Neural progenitor cell (in vitro differentiated cells): Measurements from ENCODE around the gene CTXN2. TPM values are rescaled to one million over a fixed set of nuclear protein-coding genes. Genes with fewer than 3 reads are reported as not detected.
A peak's percentile ranks its signal among the peaks of the same experiment; 100 is the strongest.

Experiments
- DNase-seq: peaks from one replicate; pipeline ENCODE4 v3.0.0-alpha.2; 2016; ENCODE audit warnings: low spot score
- H2AFZ ChIP-seq: fragments of 200-600 bp; sonication (generic); replicated peaks from 2 replicates; pipeline ENCODE4 v1.6.1; 2016; ENCODE audit warnings: antibody characterized with exemption
- H3F3A ChIP-seq: fragments of 200-600 bp; sonication (generic); 2 replicates; pipeline ENCODE4 v1.6.1; 2016; ENCODE audit warnings: antibody characterized with exemption, low read depth
- H3K27ac ChIP-seq: fragments of 200-600 bp; sonication (generic); 2 replicates; pipeline ENCODE4 v1.5.1; 2016; ENCODE audit warnings: mild to moderate bottlenecking
- H3K27me3 ChIP-seq: fragments of 200-600 bp; sonication (generic); 2 replicates; pipeline ENCODE4 v1.6.1; 2016; ENCODE audit warnings: mild to moderate bottlenecking, moderate library complexity
- H3K36me3 ChIP-seq: fragments of 200-600 bp; sonication (generic); 2 replicates; pipeline ENCODE4 v1.5.1; 2016
- H3K4me1 ChIP-seq: fragments of 200-600 bp; sonication (generic); 2 replicates; pipeline ENCODE4 v1.6.1; 2016; ENCODE audit warnings: mixed run types
- H3K4me2 ChIP-seq: fragments of 200-600 bp; sonication (generic); 2 replicates; pipeline ENCODE4 v1.6.1; 2016
- H3K4me3 ChIP-seq: fragments of 200-600 bp; sonication (generic); 2 replicates; pipeline ENCODE4 v1.5.1; 2016
- H3K79me2 ChIP-seq: fragments of 200-600 bp; sonication (generic); 2 replicates; pipeline ENCODE4 v1.6.1; 2016; ENCODE audit warnings: low read depth
- H3K9ac ChIP-seq: fragments of 200-600 bp; sonication (generic); 2 replicates; pipeline ENCODE4 v1.6.1; 2016
- H3K9me3 ChIP-seq: fragments of 200-600 bp; sonication (generic); 2 replicates; pipeline ENCODE4 v1.5.1; 2016; ENCODE audit warnings: low read depth
- H4K20me1 ChIP-seq: fragments of 200-600 bp; sonication (generic); 2 replicates; pipeline ENCODE4 v1.6.1; 2016; ENCODE audit warnings: low read depth
- H3K27ac Mint-ChIP-seq: 3 replicates; pipeline ENCODE4 v1.8.0; 2021; ENCODE audit warnings: mixed read lengths
- H3K27me3 Mint-ChIP-seq: 2 replicates; pipeline ENCODE4 v1.8.0; 2022; ENCODE audit warnings: low read depth, mild to moderate bottlenecking, inconsistent platforms, moderate library complexity, mixed read lengths; ENCODE audit not compliant: insufficient read depth
- H3K36me3 Mint-ChIP-seq: 3 replicates; pipeline ENCODE4 v1.8.0; 2021; ENCODE audit warnings: mixed read lengths
- H3K4me1 Mint-ChIP-seq: 3 replicates; pipeline ENCODE4 v1.8.0; 2021; ENCODE audit warnings: mixed read lengths
- H3K4me3 Mint-ChIP-seq: 3 replicates; pipeline ENCODE4 v1.8.0; 2021; ENCODE audit warnings: mild to moderate bottlenecking, moderate library complexity, mixed read lengths
- H3K9me3 Mint-ChIP-seq: 3 replicates; pipeline ENCODE4 v1.8.0; 2020; ENCODE audit warnings: mixed read lengths
- CTCF ChIP-seq: fragments of 200-600 bp; sonication (generic); IDR thresholded peaks from 2 replicates; pipeline ENCODE4 v1.5.1; 2017; ENCODE audit warnings: antibody characterized with exemption, mild to moderate bottlenecking
- EZH2 ChIP-seq: fragments of 200-600 bp; sonication (generic); IDR thresholded peaks from 2 replicates; pipeline ENCODE4 v1.6.1; 2017; ENCODE audit warnings: antibody characterized with exemption, mild to moderate bottlenecking, moderate library complexity
- EZH2phosphoT487 ChIP-seq: fragments of 200-600 bp; sonication (generic); IDR thresholded peaks from 2 replicates; pipeline ENCODE4 v1.6.1; 2017; ENCODE audit warnings: antibody characterized with exemption
- total RNA-seq: library from RNA; depleted of rRNA; stranded (reverse); fragments of >200 nt; gene quantifications from 2 replicates; pipeline ENCODE4 v1.2.3, GENCODE V29; 2015; ENCODE audit warnings: low replicate concordance

CTXN2 gene
- 0.03 and 0.60 TPM in 2 replicates for total RNA-seq

GRCh38 chr15:48191574-48192225 is at the start of gene CTXN2:
CTXN2 (plus strand) TSS chr15:48191665; CDS start chr15:48201301, 9,636 bp downstream.
- H3K27ac Mint-ChIP-seq: no peak within 1 kb of the TSS
- H3K27ac ChIP-seq: no peak within 1 kb of the TSS
- H2AFZ ChIP-seq: peak within 1 kb of the TSS; percentile 44
- H3K27me3 Mint-ChIP-seq: peaks cover 4% of the 10 kb centered on the region
- H3K27me3 ChIP-seq: peaks cover 39% of the 10 kb centered on the region
- peak; percentile 60 for DNase-seq
- no peaks in the 10 kb centered on the region for H3K36me3 Mint-ChIP-seq
- no peaks in the 10 kb centered on the region for H3K9me3 ChIP-seq
- H3K4me3 ChIP-seq: peak within 1 kb of the TSS; percentile 47
- H3K4me1 ChIP-seq: peaks cover 6% of the 10 kb centered on the region
- H4K20me1 ChIP-seq: peaks cover 6% of the 10 kb centered on the region
- H3K4me1 Mint-ChIP-seq: peaks cover 14% of the 10 kb centered on the region
- no peak within 1 kb of the TSS for H3K9ac ChIP-seq
- H3K79me2 ChIP-seq: no peaks in the 10 kb centered on the region
- H3K9me3 Mint-ChIP-seq: no peaks in the 10 kb centered on the region
- peak within 1 kb of the TSS; percentile 80 for H3K4me3 Mint-ChIP-seq
- H3K4me2 ChIP-seq: peak within 1 kb of the TSS; percentile 81
- H3K36me3 ChIP-seq: no peaks in the 10 kb centered on the region
- TF ChIP-seq EZH2phosphoT487: no peak
- TF ChIP-seq CTCF: no peak
- no peak for TF ChIP-seq EZH2
- no peaks in the 10 kb centered on the region for H3F3A ChIP-seq

- peaks cover 4% of the 10 kb centered on the region for H4K20me1 ChIP-seq
- H3K36me3 ChIP-seq: peaks cover 19% of the 10 kb centered on the region
- no peak for DNase-seq
- peaks cover 22% of the 10 kb centered on the region for H3K4me1 ChIP-seq
- peaks cover 31% of the 10 kb centered on the region for H3K4me1 Mint-ChIP-seq
- no peak overlapping the region for H3K4me3 ChIP-seq
- H3K27me3 ChIP-seq: no peaks in the 10 kb centered on the region
- H3K9me3 ChIP-seq: no peaks in the 10 kb centered on the region
- H2AFZ ChIP-seq: no peak overlapping the region
- TF ChIP-seq EZH2phosphoT487 (no peak), CTCF (no peak), EZH2 (no peak)
- H3K4me2 ChIP-seq: peak overlapping the region; percentile 31
- no peaks in the 10 kb centered on the region for H3K27me3 Mint-ChIP-seq
- peaks cover 13% of the 10 kb centered on the region for H3F3A ChIP-seq
- no peak overlapping the region for H3K27ac Mint-ChIP-seq
- H3K9ac ChIP-seq: no peak overlapping the region
- H3K79me2 ChIP-seq: no peaks in the 10 kb centered on the region
- no peaks in the 10 kb centered on the region for H3K9me3 Mint-ChIP-seq
- no peak overlapping the region for H3K27ac ChIP-seq
- H3K4me3 Mint-ChIP-seq: no peak overlapping the region
- peaks cover 19% of the 10 kb centered on the region for H3K36me3 Mint-ChIP-seq
These were observed 47.6 kb upstream of the CTXN2 start for GRCh38 chr15:48143856-48144255.

GRCh38 chr15:48144889-48145288 is 46.6 kb upstream of the CTXN2 start:
- Mint-ChIP-seq H3K9me3 (no peaks in the 10 kb centered on the region), H3K4me1 (peaks cover 31% of the 10 kb centered on the region), H3K36me3 (peaks cover 24% of the 10 kb centered on the region), H3K27me3 (no peaks in the 10 kb centered on the region), H3K4me3 (no peak overlapping the region), H3K27ac (no peak overlapping the region)
- Histone ChIP-seq H3K9me3 (no peaks in the 10 kb centered on the region), H3K79me2 (no peaks in the 10 kb centered on the region), H3K4me3 (no peak overlapping the region), H3K27me3 (no peaks in the 10 kb centered on the region), H3K9ac (no peak overlapping the region), H3K27ac (peak overlapping the region; percentile 56), H3K4me1 (peaks cover 22% of the 10 kb centered on the region), H3K4me2 (no peak overlapping the region), H2AFZ (no peak overlapping the region), H3K36me3 (peaks cover 23% of the 10 kb centered on the region), H4K20me1 (peaks cover 4% of the 10 kb centered on the region), H3F3A (peaks cover 13% of the 10 kb centered on the region)
- no peak for DNase-seq
- TF ChIP-seq CTCF (no peak), EZH2phosphoT487 (no peak), EZH2 (no peak)
